K562 (cell line): Measurements from ENCODE around the gene TRIM47. TPM values are rescaled to one million over a fixed set of nuclear protein-coding genes. Genes with fewer than 3 reads are reported as not detected.
A peak's percentile ranks its signal among the peaks of the same experiment; 100 is the strongest.

Experiments used
- ATAC-seq: fragments of 200-7000 bp; cut with Tn5 transposase; 3 replicates; pipeline ENCODE4 v1.9.1; 2020; ENCODE audit warnings: moderate library complexity
- BruUV-seq: library from RNA; stranded (reverse); fragments of 400-500 nt; replicated peaks from 2 replicates; lab custom pipeline; 2021; lab: Mats Ljungman, UMichigan
- CTCF ChIA-PET: fragments of 300-600 bp; formaldehyde crosslinking; extraction: SDS; loops from one replicate; lab custom pipeline; 2021; ENCODE audit warnings: low intra/inter-chr PET ratio; lab: Yijun Ruan, JAX
- POLR2A ChIA-PET: fragments of 300-600, 350-650 bp; sonication (Branson Sonifier 250); formaldehyde crosslinking; extraction: SDS; loops from one replicate; lab custom pipeline; 2021; ENCODE audit warnings: antibody characterized with exemption, inconsistent platforms; lab: Yijun Ruan, JAX
- DNase-seq, 4 experiments: peaks; one replicate each; pipeline versions ENCODE4 v3.0.0 to v3.0.0-alpha.2; 2011 to 2018; ENCODE audit warnings: low spot score in 3 of 4, mixed read lengths in 3 of 4; ENCODE audit errors: extremely low read depth in 1 of 4
- FAIRE-seq: peaks from 2 replicates; lab custom pipeline; 2011; peaks lifted over from hg19 to GRCh38; lab: Jason Lieb, UNC
- H2AFZ ChIP-seq: 2 replicates; pipeline ENCODE4 v1.6.0; 2011; ENCODE audit warnings: low read depth, low read length, control low read depth, inconsistent platforms
- H3K27ac ChIP-seq: fragments of 200-600 bp; 3 replicates; pipeline ENCODE4 v1.8.0; 2011; ENCODE audit warnings: low read depth, mild to moderate bottlenecking, control low read depth, inconsistent platforms, low read length, moderate library complexity, mixed read lengths; ENCODE audit errors: extremely low read depth
- H3K27me3 ChIP-seq, 2 experiments: fragments of 300-600 bp in 1 of 2; 2 replicates in 1 of 2; 3 replicates in 1 of 2; pipeline versions ENCODE4 v1.6.0 to v1.8.0; 2011; ENCODE audit warnings: inconsistent platforms in 2 of 2, low read length in 2 of 2, mild to moderate bottlenecking in 1 of 2, mixed read lengths in 1 of 2, moderate library complexity in 1 of 2; ENCODE audit not compliant: control insufficient read depth in 2 of 2, insufficient read depth in 2 of 2
- H3K36me3 ChIP-seq: fragments of 300-600 bp; 3 replicates; pipeline ENCODE4 v1.8.0; 2011; ENCODE audit warnings: mild to moderate bottlenecking, low read length, inconsistent platforms; ENCODE audit not compliant: control insufficient read depth, insufficient read depth
- H3K4me1 ChIP-seq, 2 experiments: fragments of 200-600 bp in 1 of 2; replicated peaks in 1 of 2; 2 replicates in 1 of 2; 3 replicates in 1 of 2; pipeline versions ENCODE4 v1.5.1 to v1.8.0; 2011; ENCODE audit warnings: inconsistent platforms in 2 of 2, low read length in 2 of 2, mild to moderate bottlenecking in 1 of 2, mixed read lengths in 1 of 2, moderate library complexity in 1 of 2; ENCODE audit not compliant: control insufficient read depth in 2 of 2, insufficient read depth in 2 of 2
- H3K4me2 ChIP-seq: 2 replicates; pipeline ENCODE4 v1.6.1; 2011; ENCODE audit warnings: low read length, control low read depth, inconsistent platforms, mixed read lengths; ENCODE audit not compliant: insufficient read depth
- H3K4me3 ChIP-seq: fragments of 200-600 bp; sonication (generic), shearing (Covaris generic); 2 replicates; pipeline ENCODE4 v1.5.1; 2016; ENCODE audit warnings: control low read depth, inconsistent platforms
- H3K79me2 ChIP-seq: fragments of 200-600 bp; 3 replicates; pipeline ENCODE4 v1.8.0; 2011; ENCODE audit warnings: low read length, inconsistent platforms; ENCODE audit not compliant: control insufficient read depth, insufficient read depth
- H3K9ac ChIP-seq, 2 experiments: 2 replicates each; pipeline versions ENCODE4 v1.6.0 to v1.6.1; 2011; ENCODE audit warnings: low read depth in 2 of 2, low read length in 2 of 2, control low read depth in 1 of 2, inconsistent platforms in 1 of 2, mild to moderate bottlenecking in 1 of 2, mixed read lengths in 1 of 2; ENCODE audit not compliant: insufficient read depth in 1 of 2
- H3K9me1 ChIP-seq: one replicate; pipeline ENCODE4 v1.6.0; 2011; ENCODE audit warnings: inconsistent platforms, mild to moderate bottlenecking, low read length, moderate library complexity; ENCODE audit not compliant: control insufficient read depth, insufficient read depth
- H3K9me3 ChIP-seq: replicated peaks from 2 replicates; pipeline ENCODE4 v1.5.1; 2011; ENCODE audit warnings: low read depth, low read length, inconsistent platforms; ENCODE audit not compliant: control insufficient read depth, insufficient read depth
- H4K20me1 ChIP-seq: replicated peaks from 2 replicates; pipeline ENCODE4 v1.6.1; 2011; ENCODE audit warnings: low read length, inconsistent platforms, mixed read lengths; ENCODE audit not compliant: control insufficient read depth, insufficient read depth
- ATF6 ChIP-seq: sonication (generic); formaldehyde crosslinking; IDR thresholded peaks from 2 replicates; pipeline ENCODE4 v1.4.0; 2020; ENCODE audit warnings: mild to moderate bottlenecking, missing genetic modification reagents
- EGR1 ChIP-seq: fragments of 450-650 bp; conservative IDR thresholded peaks from 2 replicates; pipeline ENCODE4 v1.6.1; 2017; ENCODE audit warnings: mild to moderate bottlenecking
- ETS2 ChIP-seq: IDR thresholded peaks from 2 replicates; pipeline ENCODE4 v1.6.1; 2016; ENCODE audit warnings: borderline replicate concordance, missing genetic modification characterization, mild to moderate bottlenecking, moderate library complexity, missing compliant biosample characterization; ENCODE audit not compliant: poor library complexity, severe bottlenecking
- HEY1 ChIP-seq: fragments of 250-450 bp; sonication (Bioruptor Pico); IDR thresholded peaks from 2 replicates; pipeline ENCODE4 v1.5.0; 2020; ENCODE audit warnings: mild to moderate bottlenecking, moderate library complexity, borderline replicate concordance
- KLF1 ChIP-seq: fragments of 450-650 bp; IDR thresholded peaks from 2 replicates; pipeline ENCODE4 v1.6.1; 2016; ENCODE audit warnings: missing genetic modification characterization, missing compliant biosample characterization
- PHB2 ChIP-seq: fragments of 450-650 bp; IDR thresholded peaks from 2 replicates; pipeline ENCODE4 v1.6.1; 2017; ENCODE audit warnings: low read depth
- POLR2H ChIP-seq: IDR thresholded peaks from 2 replicates; pipeline ENCODE4 v1.6.1; 2016; ENCODE audit warnings: missing genetic modification characterization, low read depth, mild to moderate bottlenecking, control low read depth, missing compliant biosample characterization, moderate library complexity
- SAP30 ChIP-seq: fragments of 200-600 bp; sonication (generic); IDR thresholded peaks from 2 replicates; pipeline ENCODE4 v1.6.1; 2012; ENCODE audit warnings: borderline replicate concordance, low read depth, mild to moderate bottlenecking, moderate library complexity, low read length, control low read depth, inconsistent platforms; ENCODE audit not compliant: insufficient read depth, poor library complexity, severe bottlenecking
- SIN3A ChIP-seq, 2 experiments: fragments of 150-350 bp in 1 of 2; IDR thresholded peaks; 2 replicates each; pipeline ENCODE4 v1.6.1; 2011 to 2016; ENCODE audit warnings: borderline replicate concordance in 2 of 2, low read depth in 2 of 2, low read length in 2 of 2, mild to moderate bottlenecking in 2 of 2, moderate library complexity in 2 of 2; ENCODE audit not compliant: control insufficient read depth in 1 of 2
- STAG1 ChIP-seq: sonication (generic); formaldehyde crosslinking; IDR thresholded peaks from 2 replicates; pipeline ENCODE4 v1.5.0; 2020; ENCODE audit warnings: missing genetic modification reagents, borderline replicate concordance
- ZNF444 ChIP-seq: fragments of 250-450 bp; sonication (Bioruptor Pico); IDR thresholded peaks from 2 replicates; pipeline ENCODE4 v1.4.0; 2020; ENCODE audit warnings: mild to moderate bottlenecking, moderate library complexity
- ZNF695 ChIP-seq: fragments of 450-650 bp; formaldehyde crosslinking; IDR thresholded peaks from 2 replicates; pipeline ENCODE4 v1.4.0; 2020; ENCODE audit warnings: mild to moderate bottlenecking, moderate library complexity
- WGBS: fragments of 100-300 bp; shearing (Covaris generic); methylation state at CpG from one replicate; pipeline ENCODE4 v1.1.6; 2016; ENCODE audit warnings: low coverage, mixed read lengths; ENCODE audit not compliant: insufficient coverage; ENCODE audit errors: missing lambda C conversion rate; 5-methylcytosine and 5-hydroxymethylcytosine counted together
- in situ Hi-C: fragments of 300-500 bp; cut with MboI; formaldehyde crosslinking; loops from 4 replicates; pipeline ENCODE4 v1.15.0; 2018; ENCODE audit warnings: inconsistent platforms, mixed read lengths
- intact Hi-C: fragments of 100-400 bp; cut with micrococcal nuclease; formaldehyde crosslinking; loops from 2 replicates; pipeline ENCODE4 v1.14.2; 2022
- polyA plus RNA-seq, 8 experiments: library from polyadenylated mRNA; depleted of rRNA in 4 of 8; stranded (reverse) in 5 of 8; unstranded in 3 of 8; fragments of >200 nt; fragmentation: Nextera tagmentation in 2 of 8; fragmentation: Illumina TruSeq in 1 of 8; extraction: Ambion mirVana in 2 of 8; extraction: Trizol in 1 of 8; gene quantifications; 2 replicates each; pipeline versions ENCODE4 v1.2.1 to v1.2.3, GENCODE V29; 2011 to 2014; ENCODE audit warnings: inconsistent platforms in 1 of 8, missing spikeins in 1 of 8
- total RNA-seq, 7 experiments: library from RNA; depleted of rRNA in 6 of 7; stranded (reverse); fragments of >200 nt in 6 of 7; fragmentation: Illumina TruSeq in 2 of 7; extraction: Trizol in 2 of 7; gene quantifications; 2 replicates each; pipeline versions ENCODE4 v1.2.1 to v1.2.3, GENCODE V29; 2011 to 2021; ENCODE audit warnings: low replicate concordance in 1 of 7
- TF ChIP-seq, protein P1 (sequence below), 2 experiments: IDR thresholded peaks; 2 replicates each; pipeline ENCODE4 v1.6.1; 2011; ENCODE audit warnings: borderline replicate concordance in 1 of 2, control low read depth in 1 of 2, low read depth in 1 of 2, low read length in 1 of 2, mild to moderate bottlenecking in 1 of 2, mixed read lengths in 1 of 2, moderate library complexity in 1 of 2; ENCODE audit not compliant: insufficient read depth in 1 of 2, insufficient read length in 1 of 2, poor library complexity in 1 of 2, severe bottlenecking in 1 of 2; ENCODE audit errors: extremely low read depth in 1 of 2
- TF ChIP-seq, protein P2 (sequence below): fragments of 250-450 bp; sonication (Bioruptor Pico); IDR thresholded peaks from 2 replicates; pipeline ENCODE4 v1.4.0; 2020; ENCODE audit warnings: mild to moderate bottlenecking

TRIM47 gene
- total and polyA plus RNA-seq, 9 of the 15 experiments (the other 6 are each of a cell fraction or from before 2014, with no cell fraction given), result 0.56 to 6.1 (median 3.2) TPM

GRCh38 chr17:75843577-75844529, 34.5 kb downstream of the TRIM47 start, which contains the start of gene UNC13D:
Gene UNC13D, minus strand, starts transcription at chr17:75844404. Its CDS starts 67 bp downstream, at chr17:75844337.
- H3K9me1 ChIP-seq, result no peaks in the 10 kb centered on the region
- under 1% methylated on average over 31 of the region's 35 CpGs for WGBS
- peak within 1 kb of the TSS; percentile 99 for H3K4me2 ChIP-seq
- H3K9ac ChIP-seq, result peak within 1 kb of the TSS; percentile 95 to 98
- ATAC-seq (peak; percentile 72), DNase-seq (peak; percentile 81 to 89 (median 82)), FAIRE-seq (peak; percentile 79)
- H3K4me3 ChIP-seq, result peak within 1 kb of the TSS; percentile 69
- intact Hi-C loops (no loop called here), in situ Hi-C loops (no loop called here)
- peak within 1 kb of the TSS; percentile 81 for H2AFZ ChIP-seq
- peaks cover 61% of the 10 kb centered on the region for H3K36me3 ChIP-seq
- peak within 1 kb of the TSS; percentile 95 for H3K27ac ChIP-seq
- peaks cover 28 to 80% of the 10 kb centered on the region in 2 experiments for H3K4me1 ChIP-seq
- no peaks in the 10 kb centered on the region for H3K27me3 ChIP-seq
- H3K79me2 ChIP-seq, result peaks cover 52% of the 10 kb centered on the region
- BruUV-seq, result TSS peak; percentile 78
- H3K9me3 ChIP-seq, result no peaks in the 10 kb centered on the region
- POLR2A ChIA-PET, result interaction anchor here (0.6 to 8.5 kb wide), 18 partner anchors 9 to 86 kb away, joined by 3 to 145 read pairs (median 4); partner anchors contain the start of genes UNK and WBP2
- CTCF ChIA-PET, result no interaction called here
- no peaks in the 10 kb centered on the region for H4K20me1 ChIP-seq
- TF ChIP-seq PHB2 (no peak), STAG1 (CRISPR knock-in tag) (no peak), SIN3A (IDR thresholded peaks at IDR 0.05; ENCODE audit: borderline replicate concordance in 2 of 2, control insufficient read depth in 1 of 2, low read depth in 2 of 2, low read length in 2 of 2) (peak in 1 of 2 experiments; percentile 31; a peak in 1 of 4 replicates), HEY1 (CRISPR knock-in tag) (no peak), KLF1 (no peak), ETS2 (tag) (no peak), POLR2H (tag) (peak; percentile 82), ZNF695 (CRISPR knock-in tag) (no peak), ATF6 (CRISPR knock-in tag) (peak; percentile 85; the same call in 1 of the 2 replicates), EGR1 (peak; percentile 23; the same call in 1 of the 2 replicates), ZNF444 (CRISPR knock-in tag) (peak; percentile 70; the same call in 1 of the 2 replicates), SAP30 (no peak)
- TF ChIP-seq, protein P1, sequence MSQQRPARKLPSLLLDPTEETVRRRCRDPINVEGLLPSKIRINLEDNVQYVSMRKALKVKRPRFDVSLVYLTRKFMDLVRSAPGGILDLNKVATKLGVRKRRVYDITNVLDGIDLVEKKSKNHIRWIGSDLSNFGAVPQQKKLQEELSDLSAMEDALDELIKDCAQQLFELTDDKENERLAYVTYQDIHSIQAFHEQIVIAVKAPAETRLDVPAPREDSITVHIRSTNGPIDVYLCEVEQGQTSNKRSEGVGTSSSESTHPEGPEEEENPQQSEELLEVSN (IDR thresholded peaks at IDR 0.05; ENCODE audit: borderline replicate concordance in 1 of 2, extremely low read depth in 1 of 2, insufficient read depth in 1 of 2, insufficient read length in 1 of 2, low read depth in 1 of 2, low read length in 1 of 2, poor library complexity in 1 of 2, severe bottlenecking in 1 of 2), result peak in 1 of 2 experiments; percentile 23
- TF ChIP-seq, protein P2, sequence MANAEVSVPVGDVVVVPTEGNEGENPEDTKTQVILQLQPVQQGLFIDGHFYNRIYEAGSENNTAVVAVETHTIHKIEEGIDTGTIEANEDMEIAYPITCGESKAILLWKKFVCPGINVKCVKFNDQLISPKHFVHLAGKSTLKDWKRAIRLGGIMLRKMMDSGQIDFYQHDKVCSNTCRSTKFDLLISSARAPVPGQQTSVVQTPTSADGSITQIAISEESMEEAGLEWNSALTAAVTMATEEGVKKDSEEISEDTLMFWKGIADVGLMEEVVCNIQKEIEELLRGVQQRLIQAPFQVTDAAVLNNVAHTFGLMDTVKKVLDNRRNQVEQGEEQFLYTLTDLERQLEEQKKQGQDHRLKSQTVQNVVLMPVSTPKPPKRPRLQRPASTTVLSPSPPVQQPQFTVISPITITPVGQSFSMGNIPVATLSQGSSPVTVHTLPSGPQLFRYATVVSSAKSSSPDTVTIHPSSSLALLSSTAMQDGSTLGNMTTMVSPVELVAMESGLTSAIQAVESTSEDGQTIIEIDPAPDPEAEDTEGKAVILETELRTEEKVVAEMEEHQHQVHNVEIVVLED (CRISPR knock-in tag), result peak; percentile 37; the same call in 1 of the 2 replicates
